GM21529 (cell line): ENCODE data around the gene PBX3.

Experiments
- ATAC-seq: cut with Tn5 transposase; IDR thresholded peaks from one replicate; pipeline ENCODE4 v1.9.1; 2021; ENCODE audit not compliant: unreplicated experiment

The PBX3 gene

DNA sequence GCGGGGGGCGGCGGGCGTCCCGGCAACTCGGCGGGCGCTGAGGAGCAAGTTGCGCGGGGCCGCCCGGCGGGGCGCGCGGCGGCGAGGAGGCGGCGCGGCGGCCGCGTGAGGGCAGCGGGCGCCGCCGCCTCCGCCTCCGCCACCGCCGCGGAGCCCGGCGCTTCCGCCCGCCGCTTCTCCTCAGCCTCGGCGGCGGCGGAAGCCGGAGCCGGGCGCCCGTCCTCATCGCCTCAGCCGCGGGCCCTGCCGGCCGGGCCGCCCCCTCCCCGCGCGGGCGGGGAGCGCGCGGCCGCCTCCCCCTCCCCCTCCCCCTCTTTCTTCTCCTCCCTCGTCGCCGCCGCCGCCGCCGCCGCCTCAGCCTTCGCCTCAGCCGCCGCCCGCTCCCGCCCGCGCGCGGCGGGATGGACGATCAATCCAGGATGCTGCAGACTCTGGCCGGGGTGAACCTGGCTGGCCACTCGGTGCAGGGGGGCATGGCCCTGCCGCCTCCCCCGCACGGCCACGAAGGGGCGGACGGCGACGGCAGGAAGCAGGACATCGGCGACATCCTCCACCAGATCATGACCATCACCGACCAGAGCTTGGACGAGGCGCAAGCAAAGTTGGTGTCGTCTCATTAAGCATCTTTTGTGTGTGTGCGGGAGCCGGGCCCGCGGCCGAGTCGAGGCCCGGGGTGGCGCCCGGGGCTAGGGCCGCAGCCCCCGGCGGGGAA lies at the start of gene PBX3:
TSS of gene PBX3 (plus strand) at position 321 of the 712 bp plus-strand sequence.
- ATAC-seq = peak; percentile 11

DNA sequence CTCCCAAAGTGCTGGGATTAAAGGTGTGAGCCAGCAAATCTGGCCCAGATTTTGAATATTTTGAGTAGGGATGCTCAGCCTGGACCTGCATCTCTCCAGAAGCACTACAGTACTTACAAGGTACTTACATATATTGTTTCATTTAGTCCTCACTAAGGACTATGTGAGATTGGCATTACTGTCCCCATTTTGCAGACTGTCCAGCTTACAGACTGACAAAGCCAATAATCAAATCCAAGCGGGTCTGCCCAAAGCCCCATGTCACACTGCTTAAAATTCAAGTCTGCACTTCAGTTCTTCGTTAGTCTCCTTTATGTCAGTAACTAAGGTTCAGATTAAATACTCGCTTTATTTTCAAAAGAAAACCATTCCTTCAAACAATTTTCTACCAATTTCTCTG lies 47.3 kb upstream of the PBX3 start:
- ATAC-seq = no peak

DNA sequence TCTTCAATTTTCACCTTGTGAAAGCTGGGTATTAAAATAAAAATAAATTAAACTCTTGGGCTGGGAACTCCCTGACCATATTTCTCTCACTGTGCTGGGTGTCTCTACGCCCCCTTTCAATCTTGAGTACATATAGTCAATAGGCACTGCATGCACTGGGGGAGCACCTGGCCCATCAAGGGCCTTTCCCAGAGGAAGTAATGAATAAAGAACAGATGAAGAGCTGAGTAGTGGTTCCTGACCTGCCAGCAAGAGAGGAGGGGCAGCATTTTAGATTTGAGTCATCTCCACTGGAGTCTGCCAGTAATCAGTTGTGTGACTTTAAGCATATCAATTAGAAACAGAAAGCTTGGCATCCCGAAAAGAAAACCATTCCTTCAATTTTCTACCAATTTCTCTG lies 46.4 kb upstream of the PBX3 start:
- ATAC-seq = peak; percentile 80

DNA sequence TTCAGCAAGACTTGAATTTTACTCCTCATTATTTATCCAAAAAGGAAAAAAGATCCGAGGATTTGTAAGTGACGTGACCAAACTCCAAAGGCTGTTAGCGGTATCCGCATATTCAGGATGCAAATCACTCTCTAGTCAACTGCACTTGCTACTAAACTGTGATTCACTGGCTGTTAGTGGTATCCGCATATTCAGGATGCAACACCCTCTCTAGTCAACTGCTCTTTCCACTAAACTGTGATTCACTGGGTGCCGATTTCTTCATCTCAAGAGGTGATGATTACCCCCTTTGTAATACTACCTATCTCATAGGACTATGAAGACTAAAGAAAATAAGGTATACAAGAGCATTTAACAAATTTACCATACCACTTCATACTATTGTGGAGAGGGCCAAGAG lies 45.8 kb upstream of the PBX3 start:
- ATAC-seq = peak; percentile 51

DNA sequence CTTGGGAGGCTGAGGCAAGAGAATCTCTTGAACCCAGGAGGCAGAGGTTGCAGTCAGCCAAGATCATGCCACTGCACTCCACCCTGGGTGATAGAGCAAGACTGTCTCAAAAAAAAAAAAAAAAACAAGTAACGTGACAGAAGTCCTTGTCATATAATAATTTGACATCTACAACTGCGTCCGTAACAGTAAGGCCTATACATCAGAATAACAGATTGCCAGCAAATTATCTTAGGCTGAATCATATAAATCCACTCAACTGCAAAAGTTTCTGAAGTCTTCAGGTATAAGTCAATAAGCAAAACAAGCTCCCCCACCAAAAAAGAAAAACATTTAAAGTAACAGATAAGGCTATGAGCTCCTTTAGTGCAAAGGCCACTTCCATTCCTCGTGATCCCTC lies 43.5 kb upstream of the PBX3 start:
- ATAC-seq = no peak

DNA sequence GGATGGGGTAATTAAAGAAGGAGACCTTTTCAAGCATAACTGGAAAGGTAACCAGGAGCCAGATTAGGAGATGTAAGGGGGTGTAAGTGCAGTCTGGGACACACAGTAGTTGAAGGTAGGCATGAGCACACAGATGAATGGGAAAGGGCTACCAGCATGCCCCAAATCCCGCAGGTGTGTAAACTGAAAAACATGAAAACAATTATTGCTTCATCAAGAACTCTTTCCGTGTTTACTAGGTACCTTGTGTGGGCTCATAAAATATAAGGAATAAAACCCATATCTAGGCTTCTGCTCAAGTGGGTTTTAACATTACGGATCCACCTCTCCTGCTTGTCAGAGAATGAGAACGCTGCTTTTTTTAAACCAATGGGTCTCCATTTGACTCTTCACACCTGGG lies 41.3 kb upstream of the PBX3 start:
- ATAC-seq = no peak

DNA sequence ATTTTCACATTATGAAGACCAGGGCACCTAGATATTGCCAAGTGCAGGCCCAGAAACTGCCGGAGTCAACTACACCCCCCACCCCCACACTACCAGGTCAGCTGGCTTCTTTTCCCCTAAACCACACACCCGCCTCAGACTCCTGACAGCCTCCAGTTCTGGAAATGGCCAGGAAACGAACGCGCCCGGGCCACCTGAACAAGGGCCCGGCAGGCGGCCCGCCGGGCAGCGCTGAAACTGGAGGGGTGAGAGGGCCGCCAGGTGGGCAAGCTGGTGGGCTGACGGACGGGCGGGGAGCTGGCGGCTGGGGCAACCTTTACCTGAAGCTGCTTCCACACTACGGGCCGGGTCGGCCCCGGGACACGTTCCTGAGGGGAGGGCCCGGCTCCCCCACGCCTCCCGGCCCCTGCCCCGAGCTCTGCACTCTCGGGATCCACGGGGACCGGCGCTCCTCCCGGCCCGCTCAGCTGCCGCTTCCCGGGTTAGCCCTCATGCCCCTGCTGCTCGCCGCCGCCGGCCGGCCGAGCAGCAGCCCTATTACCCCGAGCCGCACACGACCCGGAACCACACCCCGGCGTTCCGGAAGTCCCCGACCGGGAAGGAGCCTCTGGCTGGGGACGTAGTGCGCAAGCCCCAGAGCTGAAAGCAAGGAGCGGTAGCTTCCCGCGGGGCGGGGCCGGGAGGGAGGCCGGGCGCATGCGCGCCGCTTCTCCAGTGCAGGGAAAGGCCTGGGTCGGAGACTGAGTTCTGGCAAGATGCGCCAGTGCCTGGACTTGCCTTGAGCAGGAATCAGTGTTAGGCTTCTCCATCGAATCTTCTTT lies 40.3 kb upstream of the PBX3 start, which contains the start of gene MAPKAP1:
TSS of gene MAPKAP1 (minus strand) at position 558 of the 821 bp plus-strand sequence. CDS start 34,634 bp downstream, outside the sequence.
- ATAC-seq = peak; percentile 93

DNA sequence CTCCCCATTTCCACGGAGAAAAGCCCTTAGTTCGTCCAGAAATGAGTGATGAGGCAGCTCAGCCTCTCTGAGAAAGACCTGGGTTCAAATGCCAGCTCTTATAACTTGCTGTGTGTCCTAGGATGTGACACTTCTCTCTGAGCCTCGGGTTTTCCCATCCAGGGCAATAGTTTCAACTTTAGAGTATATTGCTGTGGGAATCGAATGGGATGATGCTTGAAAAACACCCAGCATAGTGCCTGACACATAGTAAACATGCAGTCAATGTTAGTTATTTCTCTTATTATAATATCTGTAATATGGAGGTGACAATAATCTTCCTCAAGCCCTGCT lies 39.7 kb upstream of the PBX3 start:
- ATAC-seq = peak; percentile 15

DNA sequence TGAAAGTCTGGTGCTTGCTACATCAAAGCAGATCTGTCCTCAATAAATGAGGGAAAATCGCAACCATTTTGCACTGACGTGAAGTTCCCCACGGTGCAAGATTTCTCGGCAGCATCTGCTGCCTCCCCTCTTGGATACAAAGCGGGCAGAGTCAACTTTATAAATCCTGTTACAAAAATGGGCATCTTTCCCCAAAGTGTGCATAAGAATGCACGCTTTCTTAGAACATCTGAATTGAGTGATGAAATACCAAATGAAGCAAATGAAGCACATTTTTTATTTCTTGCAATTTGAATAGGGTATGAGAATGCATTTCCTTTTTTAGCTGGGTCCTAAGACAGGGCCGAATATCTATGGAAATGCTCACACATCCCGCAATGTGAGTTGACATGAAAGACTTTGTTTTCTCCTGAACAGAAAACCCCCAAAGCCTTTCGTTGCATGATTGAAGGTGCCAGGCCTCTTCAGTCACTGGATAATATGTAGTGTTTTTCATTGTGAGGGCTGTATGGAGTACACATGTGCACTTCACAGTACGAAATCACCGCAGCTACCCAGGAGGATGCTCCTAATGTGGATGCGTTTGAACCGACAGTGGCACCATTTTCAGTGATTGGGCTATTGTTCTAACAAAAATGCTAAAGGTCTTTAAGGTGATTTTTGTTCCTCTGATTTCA lies 20.6 kb upstream of the PBX3 start:
- no peak for ATAC-seq

DNA sequence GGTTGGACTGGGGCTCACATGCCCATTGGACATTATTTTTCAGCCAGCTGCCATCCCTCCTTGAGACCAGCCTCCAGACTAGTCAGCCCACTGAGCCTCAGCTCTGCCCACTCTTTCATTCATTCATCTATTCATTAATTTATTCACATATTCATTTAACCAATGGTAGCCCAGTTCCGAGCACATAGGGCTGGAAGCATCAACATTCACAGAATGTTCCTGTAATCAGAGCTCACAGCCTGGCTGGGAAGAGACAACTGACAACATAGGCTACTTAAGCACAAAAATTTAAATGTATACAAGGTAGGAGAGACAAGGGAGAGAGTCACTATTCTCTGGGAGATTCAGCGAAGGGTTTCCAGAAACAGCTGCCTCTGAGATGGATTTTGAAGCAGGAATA lies 17.0 kb upstream of the PBX3 start:
- no peak for ATAC-seq

DNA sequence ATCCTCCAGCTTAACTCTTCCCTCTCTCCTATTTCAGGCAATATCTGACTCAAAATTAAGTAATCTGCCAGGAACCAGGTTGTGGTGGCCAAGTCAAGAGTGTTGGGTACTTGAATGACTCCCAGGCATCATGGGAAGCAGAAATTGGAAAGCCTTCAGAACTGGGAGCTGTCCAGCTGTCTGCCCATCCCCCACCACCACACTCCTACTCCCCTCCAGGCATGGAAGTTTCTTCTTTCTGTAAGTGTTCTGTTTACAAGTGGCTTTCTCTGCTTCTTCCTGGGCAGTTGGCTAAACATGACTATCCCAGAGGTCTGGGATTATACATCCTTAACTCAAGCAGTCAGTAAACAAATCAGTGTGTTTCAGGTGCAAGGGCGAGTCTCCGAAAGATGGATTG lies 14.6 kb upstream of the PBX3 start:
- no peak for ATAC-seq

DNA sequence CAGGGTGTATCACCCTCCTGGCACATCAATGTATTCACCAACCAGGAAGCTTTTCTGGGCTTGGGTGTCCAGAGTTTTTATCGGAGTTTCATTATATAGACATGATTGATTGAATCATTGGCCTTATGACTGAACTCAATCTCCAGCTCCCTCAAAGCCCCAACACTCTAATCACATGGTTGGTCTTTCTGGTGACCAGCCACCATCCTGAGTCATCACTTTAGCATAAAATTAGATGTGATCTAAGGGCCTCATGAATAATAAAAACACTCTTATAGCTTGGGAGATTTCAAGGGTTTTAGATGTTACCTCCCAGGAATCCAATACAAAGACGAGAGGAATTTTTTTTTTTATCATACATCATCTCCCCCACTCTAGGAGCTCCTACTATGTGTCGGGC lies 7.7 kb upstream of the PBX3 start:
- ATAC-seq = no peak

DNA sequence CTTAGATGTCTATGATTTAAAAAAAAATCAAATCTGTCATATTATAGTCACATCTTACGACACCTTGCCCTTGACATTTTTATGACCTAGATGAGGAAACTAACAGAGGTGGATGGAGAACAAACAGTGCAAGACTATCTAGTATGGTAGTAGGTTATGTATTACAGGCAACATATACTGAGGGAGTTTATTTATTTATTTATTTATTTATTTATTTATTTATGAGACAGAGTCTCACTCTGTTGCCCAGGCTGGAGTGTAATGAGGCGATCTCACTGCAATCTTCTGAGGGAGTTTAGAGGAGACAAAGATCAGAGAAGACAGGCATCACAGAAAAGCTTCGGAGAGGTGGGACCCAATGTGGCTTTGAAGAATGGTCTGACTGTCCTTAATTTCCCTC lies 4.5 kb upstream of the PBX3 start:
- no peak for ATAC-seq

DNA sequence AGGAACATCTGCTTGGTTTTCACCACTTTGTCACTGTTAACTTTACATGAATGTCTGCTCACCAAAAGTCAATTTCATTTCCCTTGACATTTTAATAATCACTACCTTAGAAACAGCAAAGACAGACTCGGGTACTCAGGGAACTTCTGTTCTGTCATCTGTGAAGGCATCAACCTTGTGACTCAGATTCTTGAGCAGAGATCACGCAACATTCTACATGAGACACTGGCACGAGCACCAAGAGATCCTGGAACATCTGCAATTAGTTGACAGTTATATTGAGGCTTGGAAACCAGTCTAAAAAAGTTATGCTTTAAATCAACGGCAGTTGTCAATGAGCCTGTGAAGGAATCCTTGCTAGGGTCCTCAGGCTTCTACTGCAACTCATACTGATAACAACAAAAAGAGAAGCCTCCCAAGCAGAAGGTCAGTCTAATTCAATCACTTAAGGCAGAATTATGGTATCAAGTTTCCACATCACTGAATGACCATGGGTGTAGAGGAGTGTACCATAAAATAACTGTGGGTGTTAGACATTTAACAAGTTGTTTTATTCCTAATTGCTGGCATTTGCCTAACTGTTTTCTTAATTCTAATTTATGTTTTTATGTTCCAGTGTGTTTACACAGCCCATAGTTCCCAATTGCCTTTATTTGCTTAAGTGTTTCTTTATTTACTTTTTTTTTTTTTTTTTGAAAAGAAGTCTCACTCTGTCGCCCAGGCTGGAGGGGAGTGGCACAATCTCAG lies 3.3 kb upstream of the PBX3 start:
- no peak for ATAC-seq

DNA sequence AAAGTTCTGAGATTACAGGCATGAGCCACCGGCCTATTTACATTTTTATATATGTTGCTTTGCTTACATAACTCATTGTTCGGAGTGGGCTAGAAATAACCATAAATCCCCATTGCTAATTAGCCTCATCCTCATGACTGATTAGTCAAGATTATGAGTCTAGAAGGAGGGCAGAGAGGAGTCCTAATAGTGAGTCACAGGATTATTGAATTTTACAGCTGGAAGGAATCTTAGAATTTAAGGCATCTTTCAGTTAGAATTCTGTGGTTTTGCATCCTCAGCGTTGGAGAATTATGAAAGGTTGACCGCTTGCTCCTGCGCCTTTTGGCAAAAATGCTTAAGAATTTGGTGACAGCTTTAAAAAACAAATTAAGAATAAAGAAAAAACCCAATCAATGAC lies 2.6 kb upstream of the PBX3 start:
- no peak for ATAC-seq

DNA sequence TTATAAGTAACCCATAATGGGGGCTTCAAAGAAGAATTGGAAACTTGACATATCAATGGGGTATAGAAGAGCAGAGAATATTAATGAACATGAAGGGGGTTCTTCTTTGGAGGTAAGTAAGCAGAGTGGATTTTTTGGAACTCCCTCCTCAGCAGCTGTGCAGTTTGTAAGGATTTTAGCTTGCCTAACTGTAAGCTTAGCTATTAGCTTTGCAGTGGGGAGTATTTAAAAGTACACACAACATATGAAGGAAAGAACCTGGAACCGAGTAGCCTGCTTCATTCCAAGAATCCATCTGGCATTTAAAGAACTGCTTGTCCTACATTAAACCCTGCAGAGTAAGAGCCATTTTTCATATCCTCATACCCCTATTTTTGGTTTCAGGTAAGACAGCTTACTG lies 2.2 kb upstream of the PBX3 start:
- no peak for ATAC-seq

DNA sequence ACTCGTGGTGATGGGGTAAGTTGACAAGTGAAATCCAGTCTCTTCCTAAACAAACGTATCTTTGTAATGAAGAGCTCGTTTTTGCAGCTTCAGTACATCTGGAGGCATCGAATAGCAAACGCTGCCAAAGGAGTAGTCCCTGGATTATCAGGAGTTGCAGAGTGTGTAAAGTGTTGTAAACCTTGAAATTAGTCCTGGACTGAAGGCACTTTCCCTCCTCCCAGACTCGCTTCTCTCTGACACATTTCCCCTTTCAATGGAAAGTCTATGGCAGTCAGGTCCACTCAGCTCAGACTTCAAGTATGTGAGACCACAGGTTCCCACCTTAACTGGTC lies 1.5 kb upstream of the PBX3 start:
- no peak for ATAC-seq

DNA sequence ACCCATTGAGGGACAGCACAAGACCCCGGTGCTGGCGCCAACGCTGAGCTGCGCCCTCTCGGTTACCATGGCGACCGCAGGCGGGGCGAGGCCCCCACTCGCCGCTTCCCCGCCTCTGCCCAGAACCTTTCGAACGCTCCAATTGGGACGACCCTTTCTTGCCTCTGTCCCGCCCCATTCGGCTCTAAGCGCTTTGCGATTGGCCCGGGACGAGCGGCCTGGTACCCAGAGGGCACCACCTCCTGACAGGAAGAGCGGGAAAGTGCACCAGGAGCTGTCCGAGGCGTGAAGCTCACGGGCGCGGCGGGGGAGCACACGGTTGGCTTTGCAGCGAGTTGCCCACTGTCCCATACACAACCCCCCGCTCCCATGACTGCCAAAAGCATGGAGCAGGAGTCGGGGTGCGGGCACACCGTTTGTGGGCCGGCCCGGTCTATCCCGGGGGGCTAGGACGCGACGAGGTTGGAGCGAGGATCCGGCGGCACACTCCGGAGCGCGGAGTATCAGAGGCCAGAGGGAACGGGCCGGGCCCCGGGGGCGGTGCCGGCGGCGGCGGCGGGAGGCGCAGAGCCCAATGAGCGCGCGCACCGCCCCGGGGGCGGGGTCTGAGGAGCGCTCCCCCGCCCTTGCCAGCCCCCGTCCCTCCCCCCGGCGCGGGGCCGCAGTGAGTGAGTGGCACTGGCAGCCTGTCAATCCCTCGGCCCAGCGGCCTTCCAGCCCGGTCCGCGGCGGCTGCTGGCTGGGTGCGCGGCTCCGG lies 978 bp upstream of the PBX3 start:
- peak; percentile 71 for ATAC-seq

DNA sequence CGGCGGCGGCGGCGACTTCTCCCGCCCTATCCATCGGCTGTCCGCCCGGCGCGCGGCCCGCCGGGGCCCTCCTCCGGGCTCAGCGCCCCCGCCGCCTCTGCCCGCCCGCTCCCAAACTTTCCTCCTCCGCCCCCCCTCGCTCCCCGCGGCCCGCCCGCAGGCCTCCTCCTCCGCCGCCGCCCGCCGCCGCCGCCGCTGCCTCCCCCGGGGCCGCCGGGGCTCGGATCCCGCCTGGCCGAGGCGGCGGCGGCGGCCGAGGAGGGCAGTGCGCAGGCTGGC lies 460 bp upstream of the PBX3 start:
- ATAC-seq = no peak

DNA sequence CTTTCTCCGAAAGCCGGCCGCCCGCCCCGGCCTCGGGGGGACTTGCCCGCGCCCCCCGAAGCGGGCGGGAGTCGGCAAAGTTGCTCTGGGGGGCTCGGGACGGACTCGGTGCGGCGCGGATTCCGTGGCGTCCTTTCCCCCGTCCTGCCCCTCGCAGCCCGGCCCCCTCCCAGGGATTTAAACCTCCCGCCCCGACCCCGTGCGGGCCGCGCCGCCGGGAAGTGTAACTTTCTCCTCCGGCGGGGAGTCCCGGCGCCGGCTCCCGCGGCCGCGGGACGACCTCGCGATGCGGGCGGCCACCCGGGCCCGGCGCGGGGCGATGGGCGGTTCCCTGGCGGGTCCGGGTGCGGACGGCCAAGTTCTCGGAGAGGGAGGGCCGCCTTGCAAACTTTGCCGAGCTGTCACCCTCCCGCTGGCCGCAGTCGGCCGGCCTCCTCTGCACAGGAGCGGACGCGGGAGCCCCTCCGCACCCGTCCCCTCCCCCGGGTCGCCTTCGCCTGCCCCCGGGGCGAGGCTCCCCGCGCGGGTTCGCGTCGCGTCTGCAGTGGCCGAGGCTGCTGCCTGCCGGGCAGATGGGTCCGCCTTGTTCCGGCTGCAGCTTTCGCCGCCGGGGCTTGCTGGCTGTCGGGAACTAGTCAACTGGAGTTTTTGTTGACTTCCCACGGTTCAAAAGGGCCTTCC lies 732 bp downstream of the PBX3 start:
- no peak for ATAC-seq
